Keratinocyte (primary cell): ENCODE measurements around the gene SCN8A. TPM values are rescaled to one million over a fixed set of nuclear protein-coding genes. Genes with fewer than 3 reads are reported as not detected.

Source experiments
- DNase-seq: peaks from one replicate; pipeline ENCODE4 v3.0.0-alpha.2; 2011; ENCODE audit warnings: low read depth, missing footprints, low spot score
- FAIRE-seq: peaks from 2 replicates; lab custom pipeline; 2011; peaks lifted over from hg19 to GRCh38; lab: Jason Lieb, UNC
- H2AFZ ChIP-seq: 2 replicates; pipeline ENCODE4 v1.6.0; 2012; ENCODE audit warnings: low read length, control low read depth, inconsistent platforms; ENCODE audit not compliant: control insufficient read depth
- H3K27ac ChIP-seq: 2 replicates; pipeline ENCODE4 v1.5.1; 2011; ENCODE audit warnings: low read length; ENCODE audit not compliant: control insufficient read depth, insufficient read depth
- H3K27me3 ChIP-seq: 3 replicates; pipeline ENCODE4 v1.6.0; 2011; ENCODE audit warnings: low read length; ENCODE audit not compliant: control insufficient read depth, insufficient read depth; ENCODE audit errors: extremely low read depth
- H3K36me3 ChIP-seq, 2 experiments: 2 replicates in 1 of 2; 3 replicates in 1 of 2; pipeline ENCODE4 v1.5.1; 2011; ENCODE audit warnings: low read length in 2 of 2, mild to moderate bottlenecking in 1 of 2; ENCODE audit not compliant: control insufficient read depth in 2 of 2, insufficient read depth in 2 of 2; ENCODE audit errors: extremely low read depth in 1 of 2
- H3K4me1 ChIP-seq: 3 replicates; pipeline ENCODE4 v1.5.1; 2011; ENCODE audit warnings: low read length; ENCODE audit not compliant: control insufficient read depth, insufficient read depth; ENCODE audit errors: extremely low read depth
- H3K4me2 ChIP-seq: 3 replicates; pipeline ENCODE4 v1.6.0; 2011; ENCODE audit warnings: low read depth, low read length; ENCODE audit not compliant: control insufficient read depth, insufficient read depth; ENCODE audit errors: extremely low read depth
- H3K4me3 ChIP-seq, 3 experiments: fragments of 200-600 bp in 1 of 3; sonication (generic) in 1 of 3; 2 replicates in 2 of 3; 3 replicates in 1 of 3; pipeline ENCODE4 v1.5.1; 2011 to 2016; ENCODE audit warnings: low read length in 3 of 3, mild to moderate bottlenecking in 3 of 3, control low read depth in 2 of 3, inconsistent platforms in 1 of 3, low read depth in 1 of 3, mixed read lengths in 1 of 3, mixed run types in 1 of 3, moderate library complexity in 1 of 3; ENCODE audit not compliant: control insufficient read depth in 2 of 3, insufficient read depth in 2 of 3; ENCODE audit errors: extremely low read depth in 1 of 3
- H3K79me2 ChIP-seq: 2 replicates; pipeline ENCODE4 v1.6.0; 2012; ENCODE audit warnings: low read length; ENCODE audit not compliant: control insufficient read depth, insufficient read depth
- H3K9ac ChIP-seq: 3 replicates; pipeline ENCODE4 v1.6.0; 2011; ENCODE audit warnings: low read length; ENCODE audit not compliant: control insufficient read depth, insufficient read depth; ENCODE audit errors: extremely low read depth
- H3K9me1 ChIP-seq: 3 replicates; pipeline ENCODE4 v1.6.0; 2011; ENCODE audit warnings: low read length; ENCODE audit not compliant: control insufficient read depth, insufficient read depth; ENCODE audit errors: extremely low read depth
- H3K9me3 ChIP-seq: 2 replicates; pipeline ENCODE4 v1.5.1; 2012; ENCODE audit warnings: low read depth, low read length; ENCODE audit not compliant: control insufficient read depth
- H4K20me1 ChIP-seq: 3 replicates; pipeline ENCODE4 v1.6.0; 2011; ENCODE audit warnings: low read length; ENCODE audit not compliant: control insufficient read depth, insufficient read depth; ENCODE audit errors: extremely low read depth
- EZH2 ChIP-seq: IDR thresholded peaks from one replicate; pipeline ENCODE4 v1.6.1; 2012; ENCODE audit warnings: inconsistent platforms, mild to moderate bottlenecking, low read length, moderate library complexity
- dilution Hi-C: fragments of 300-500 bp; cut with MboI; formaldehyde crosslinking; loops from one replicate; pipeline ENCODE4 v1.7.0; 2020; ENCODE audit warnings: low sequenced_read_pairs; ENCODE audit not compliant: extremely low pct_ligation_motif_present
- polyA plus RNA-seq, 5 experiments: library from polyadenylated mRNA; depleted of rRNA in 3 of 5; stranded (reverse) in 3 of 5; stranded (forward) in 1 of 5; unstranded in 1 of 5; fragments of >200 nt; gene quantifications; 1 replicate in 1 of 5; 2 replicates in 3 of 5; 3 replicates in 1 of 5; pipeline versions ENCODE4 v1.2.1 to v1.2.3, GENCODE V29; 2011 to 2012; ENCODE audit warnings: missing spikeins in 2 of 5, low read depth in 1 of 5, low replicate concordance in 1 of 5
- TF ChIP-seq, protein P1 (sequence below), 3 experiments: IDR thresholded peaks in 1 of 3; conservative IDR thresholded peaks in 1 of 3; optimal IDR thresholded peaks in 1 of 3; 2 replicates in 2 of 3; 3 replicates in 1 of 3; pipeline versions ENCODE3 to v1.5.1; 2011; ENCODE audit warnings: low read length in 3 of 3, mild to moderate bottlenecking in 3 of 3, moderate library complexity in 2 of 3, control low read depth in 1 of 3, inconsistent platforms in 1 of 3; ENCODE audit not compliant: insufficient read depth in 2 of 3; ENCODE audit errors: extremely low read depth in 1 of 3

The SCN8A gene
- polyA plus RNA-seq, 1 donor (not counting 4 experiments of a cell fraction or from before 2014, with no cell fraction given): 1.1 TPM

DNA sequence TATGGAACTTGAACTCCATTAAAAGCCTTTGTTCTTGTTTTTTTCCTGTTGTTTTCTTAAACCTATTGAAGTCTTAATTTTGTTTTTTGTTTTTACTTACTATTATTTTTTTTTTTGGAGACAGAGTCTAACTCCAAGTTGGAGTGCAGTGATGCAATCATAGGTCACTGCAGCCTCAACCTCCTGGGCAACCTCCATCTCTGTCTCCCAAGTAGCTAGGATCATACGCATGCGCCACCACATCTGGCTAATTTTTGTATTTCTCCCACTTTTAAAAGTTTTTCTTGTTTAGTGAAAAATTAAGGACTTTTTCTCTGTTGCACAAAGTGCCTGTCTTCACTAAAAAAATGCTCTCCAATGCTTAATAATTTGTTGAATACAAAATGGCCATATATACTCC is 76.2 kb downstream of the SCN8A start:
- no peak overlapping the region for H3K27ac ChIP-seq
- FAIRE-seq: no peak
- dilution Hi-C loops: no loop called here

DNA sequence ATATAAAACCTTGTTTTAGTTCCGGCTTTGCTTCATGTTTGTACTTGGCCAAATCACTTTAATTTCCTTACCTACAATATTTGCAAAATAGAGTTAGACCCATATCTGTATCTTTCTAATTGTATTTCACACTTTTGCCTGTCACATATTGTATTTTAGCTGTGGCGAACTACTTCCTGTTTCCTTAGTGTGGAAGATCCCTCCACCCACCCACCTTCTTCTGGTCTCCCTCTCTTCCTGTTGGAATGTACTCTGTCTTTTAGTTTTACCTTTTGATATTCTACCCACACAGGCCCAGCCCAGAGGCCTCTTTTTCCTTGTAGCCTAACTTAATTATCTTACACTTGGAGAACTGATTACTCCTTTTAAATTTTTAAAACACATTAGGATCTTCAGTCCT is 78.2 kb downstream of the SCN8A start:
- DNase-seq: no peak
- TF ChIP-seq, protein P1, sequence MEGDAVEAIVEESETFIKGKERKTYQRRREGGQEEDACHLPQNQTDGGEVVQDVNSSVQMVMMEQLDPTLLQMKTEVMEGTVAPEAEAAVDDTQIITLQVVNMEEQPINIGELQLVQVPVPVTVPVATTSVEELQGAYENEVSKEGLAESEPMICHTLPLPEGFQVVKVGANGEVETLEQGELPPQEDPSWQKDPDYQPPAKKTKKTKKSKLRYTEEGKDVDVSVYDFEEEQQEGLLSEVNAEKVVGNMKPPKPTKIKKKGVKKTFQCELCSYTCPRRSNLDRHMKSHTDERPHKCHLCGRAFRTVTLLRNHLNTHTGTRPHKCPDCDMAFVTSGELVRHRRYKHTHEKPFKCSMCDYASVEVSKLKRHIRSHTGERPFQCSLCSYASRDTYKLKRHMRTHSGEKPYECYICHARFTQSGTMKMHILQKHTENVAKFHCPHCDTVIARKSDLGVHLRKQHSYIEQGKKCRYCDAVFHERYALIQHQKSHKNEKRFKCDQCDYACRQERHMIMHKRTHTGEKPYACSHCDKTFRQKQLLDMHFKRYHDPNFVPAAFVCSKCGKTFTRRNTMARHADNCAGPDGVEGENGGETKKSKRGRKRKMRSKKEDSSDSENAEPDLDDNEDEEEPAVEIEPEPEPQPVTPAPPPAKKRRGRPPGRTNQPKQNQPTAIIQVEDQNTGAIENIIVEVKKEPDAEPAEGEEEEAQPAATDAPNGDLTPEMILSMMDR (optimal IDR thresholded peaks at IDR 0.05 in 1 of 3, IDR thresholded peaks at IDR 0.05 in 1 of 3, conservative IDR thresholded peaks at IDR 0.05 in 1 of 3; ENCODE audit: extremely low read depth in 1 of 3, insufficient read depth in 2 of 3, low read length in 3 of 3): no peak
- no peak for TF ChIP-seq EZH2
- Histone ChIP-seq H3K4me1 (peaks cover 3% of the 10 kb centered on the region), H3K27ac (no peak overlapping the region), H3K9me3 (no peaks in the 10 kb centered on the region), H3K36me3 (no peaks in the 10 kb centered on the region), H3K4me3 (no peak overlapping the region), H3K79me2 (no peaks in the 10 kb centered on the region), H4K20me1 (no peaks in the 10 kb centered on the region), H3K4me2 (no peak overlapping the region), H2AFZ (no peak overlapping the region), H3K9ac (no peak overlapping the region), H3K27me3 (no peaks in the 10 kb centered on the region), H3K9me1 (no peaks in the 10 kb centered on the region)
- no peak for FAIRE-seq
- dilution Hi-C loops: no loop called here

More for the DNA sequence above, 76.2 kb downstream of the SCN8A start:
- Histone ChIP-seq H2AFZ (no peak overlapping the region), H3K4me3 (no peak overlapping the region), H3K27me3 (peaks cover 7% of the 10 kb centered on the region), H3K79me2 (no peaks in the 10 kb centered on the region), H3K4me1 (peaks cover 3% of the 10 kb centered on the region), H3K9me3 (no peaks in the 10 kb centered on the region), H3K9me1 (no peaks in the 10 kb centered on the region), H3K36me3 (no peaks in the 10 kb centered on the region), H4K20me1 (no peaks in the 10 kb centered on the region), H3K9ac (no peak overlapping the region), H3K4me2 (no peak overlapping the region)
- no peak for DNase-seq
- no peak for TF ChIP-seq EZH2

DNA sequence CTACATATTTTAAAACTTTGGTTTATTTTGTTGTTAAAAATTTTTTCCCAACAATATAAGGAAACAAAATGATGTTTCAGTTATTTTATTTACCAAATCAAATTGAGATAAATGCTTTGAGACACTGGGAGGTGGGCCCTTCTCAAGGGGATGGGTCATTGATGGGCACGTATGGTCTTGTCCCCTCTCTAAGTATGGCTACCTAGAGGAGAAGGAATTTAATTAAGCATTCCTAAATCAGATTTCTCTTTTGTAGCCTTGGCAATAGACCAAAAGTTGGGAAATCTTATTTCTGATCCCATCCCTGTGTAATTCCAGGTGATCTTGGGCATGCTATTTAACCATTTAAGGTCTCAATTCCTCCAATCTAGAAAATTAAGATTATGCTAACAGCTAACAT is 79.0 kb downstream of the SCN8A start:
- H3K27ac ChIP-seq: no peak overlapping the region
- TF ChIP-seq, protein P1 (optimal IDR thresholded peaks at IDR 0.05 in 1 of 3, IDR thresholded peaks at IDR 0.05 in 1 of 3, conservative IDR thresholded peaks at IDR 0.05 in 1 of 3; ENCODE audit: extremely low read depth in 1 of 3, insufficient read depth in 2 of 3, low read length in 3 of 3): no peak
- TF ChIP-seq EZH2: no peak
- dilution Hi-C loops: no loop called here

More for the DNA sequence above, 79.0 kb downstream of the SCN8A start:
- Histone ChIP-seq H3K4me2 (no peak overlapping the region), H3K9me3 (no peaks in the 10 kb centered on the region), H3K9ac (no peak overlapping the region), H3K9me1 (no peaks in the 10 kb centered on the region), H3K79me2 (no peaks in the 10 kb centered on the region), H3K27me3 (peaks cover under 1% of the 10 kb centered on the region), H3K4me1 (peaks cover 3% of the 10 kb centered on the region), H3K36me3 (no peaks in the 10 kb centered on the region), H2AFZ (no peak overlapping the region), H3K4me3 (no peak overlapping the region), H4K20me1 (no peaks in the 10 kb centered on the region)
- DNase-seq (no peak), FAIRE-seq (peak; percentile 9)
